Measurements from ENCODE around the gene ABHD17A. TPM values are rescaled to one million over a fixed set of nuclear protein-coding genes. Genes with fewer than 3 reads are reported as not detected.
A peak's percentile ranks its signal among the peaks of the same experiment; 100 is the strongest.

ABHD17A gene
- total and polyA plus RNA-seq, 9 of the 15 experiments (the other 6 are each of a cell fraction or from before 2014, with no cell fraction given) = 0.04 to 135 (median 21.8) TPM; not detected in 1

DNA sequence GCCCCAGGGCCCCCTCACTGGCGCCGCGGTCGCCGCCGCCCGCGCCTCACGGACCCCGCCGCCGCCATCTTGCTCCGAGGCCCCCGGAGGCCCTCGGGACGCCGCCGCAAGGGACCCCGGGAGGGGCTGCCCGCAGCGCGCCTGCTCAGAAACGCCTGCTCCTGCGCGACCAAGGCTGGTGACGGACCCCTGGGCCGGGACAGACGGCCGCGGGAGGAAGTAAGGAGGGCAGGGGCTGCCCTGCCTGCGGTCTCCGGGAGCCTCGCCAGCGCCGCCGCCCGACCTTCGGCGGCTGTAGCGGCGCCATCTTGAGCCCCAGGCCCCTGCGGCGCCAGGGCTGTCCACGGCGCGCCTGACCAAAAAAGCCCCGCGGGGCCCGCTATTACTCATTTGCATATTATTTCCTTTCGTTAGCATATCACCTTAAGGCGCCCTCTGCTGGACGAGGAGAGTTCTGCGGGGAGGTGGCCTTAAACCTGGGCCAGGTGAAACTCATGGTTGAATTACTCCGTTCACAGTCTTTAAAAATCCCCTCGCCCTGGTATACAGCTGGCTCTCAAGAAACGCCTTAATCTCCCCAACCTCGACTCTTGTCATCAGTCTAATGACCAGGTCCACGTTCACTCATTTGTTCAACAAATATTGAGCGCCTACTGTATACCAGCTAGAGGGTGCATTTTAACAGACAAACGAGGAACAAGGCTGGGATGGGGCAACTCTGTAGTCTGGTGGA is 36.7 kb downstream of the ABHD17A start, which contains the start of gene REXO1 (continued):
- TF ChIP-seq, protein P1, sequence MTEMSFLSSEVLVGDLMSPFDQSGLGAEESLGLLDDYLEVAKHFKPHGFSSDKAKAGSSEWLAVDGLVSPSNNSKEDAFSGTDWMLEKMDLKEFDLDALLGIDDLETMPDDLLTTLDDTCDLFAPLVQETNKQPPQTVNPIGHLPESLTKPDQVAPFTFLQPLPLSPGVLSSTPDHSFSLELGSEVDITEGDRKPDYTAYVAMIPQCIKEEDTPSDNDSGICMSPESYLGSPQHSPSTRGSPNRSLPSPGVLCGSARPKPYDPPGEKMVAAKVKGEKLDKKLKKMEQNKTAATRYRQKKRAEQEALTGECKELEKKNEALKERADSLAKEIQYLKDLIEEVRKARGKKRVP (CRISPR knock-in tag; IDR thresholded peaks at IDR 0.05) = 0 out of 2 replicates have a peak, but pooled peaks have one; percentile 62
- TF ChIP-seq CBFB (CRISPR knock-in tag; IDR thresholded peaks at IDR 0.05) = no peak
- no peak for TF ChIP-seq KDM2B (CRISPR knock-in tag; IDR thresholded peaks at IDR 0.05)
- TF ChIP-seq, protein P2, sequence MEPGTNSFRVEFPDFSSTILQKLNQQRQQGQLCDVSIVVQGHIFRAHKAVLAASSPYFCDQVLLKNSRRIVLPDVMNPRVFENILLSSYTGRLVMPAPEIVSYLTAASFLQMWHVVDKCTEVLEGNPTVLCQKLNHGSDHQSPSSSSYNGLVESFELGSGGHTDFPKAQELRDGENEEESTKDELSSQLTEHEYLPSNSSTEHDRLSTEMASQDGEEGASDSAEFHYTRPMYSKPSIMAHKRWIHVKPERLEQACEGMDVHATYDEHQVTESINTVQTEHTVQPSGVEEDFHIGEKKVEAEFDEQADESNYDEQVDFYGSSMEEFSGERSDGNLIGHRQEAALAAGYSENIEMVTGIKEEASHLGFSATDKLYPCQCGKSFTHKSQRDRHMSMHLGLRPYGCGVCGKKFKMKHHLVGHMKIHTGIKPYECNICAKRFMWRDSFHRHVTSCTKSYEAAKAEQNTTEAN (CRISPR knock-in tag; IDR thresholded peaks at IDR 0.05) = no peak
- no peak for TF ChIP-seq RBM25 (IDR thresholded peaks at IDR 0.05; ENCODE audit: low read depth, low read length, severe bottlenecking)
- no peak for TF ChIP-seq BCL6 (CRISPR knock-in tag; IDR thresholded peaks at IDR 0.05)
- peak; percentile 23 for TF ChIP-seq KDM5B (IDR thresholded peaks at IDR 0.05; ENCODE audit: insufficient replicate concordance, low read depth, low read length)
- TF ChIP-seq EP400 (IDR thresholded peaks at IDR 0.05) = peak; percentile 56; the same call in 1 of the 2 replicates
- TF ChIP-seq HOXB6 (CRISPR knock-in tag; IDR thresholded peaks at IDR 0.05; ENCODE audit: borderline replicate concordance) = no peak
- TF ChIP-seq ELF1 (tag; IDR thresholded peaks at IDR 0.05) = peak; percentile 82
- TF ChIP-seq TEAD2 (tag; IDR thresholded peaks at IDR 0.05) = no peak
- no peak for TF ChIP-seq ZNF707 (CRISPR knock-in tag; conservative IDR thresholded peaks at IDR 0.05)
- no peak for TF ChIP-seq JUN (IDR thresholded peaks at IDR 0.05; ENCODE audit: borderline replicate concordance, low read depth, low read length)
- TF ChIP-seq JUN (CRISPR knock-in tag; IDR thresholded peaks at IDR 0.05; ENCODE audit: borderline replicate concordance) = no peak
- TF ChIP-seq NR3C1 (CRISPR knock-in tag; IDR thresholded peaks at IDR 0.05) = no peak
- no peak for TF ChIP-seq ZNF224 (CRISPR knock-in tag; IDR thresholded peaks at IDR 0.05)
- TF ChIP-seq TRIM28 (IDR thresholded peaks at IDR 0.05) = no peak
- TF ChIP-seq NCOA1 (IDR thresholded peaks at IDR 0.05; ENCODE audit: low read depth) = no peak
- no peak for TF ChIP-seq ZNF253 (CRISPR knock-in tag; conservative IDR thresholded peaks at IDR 0.05)
- TF ChIP-seq, protein P3, sequence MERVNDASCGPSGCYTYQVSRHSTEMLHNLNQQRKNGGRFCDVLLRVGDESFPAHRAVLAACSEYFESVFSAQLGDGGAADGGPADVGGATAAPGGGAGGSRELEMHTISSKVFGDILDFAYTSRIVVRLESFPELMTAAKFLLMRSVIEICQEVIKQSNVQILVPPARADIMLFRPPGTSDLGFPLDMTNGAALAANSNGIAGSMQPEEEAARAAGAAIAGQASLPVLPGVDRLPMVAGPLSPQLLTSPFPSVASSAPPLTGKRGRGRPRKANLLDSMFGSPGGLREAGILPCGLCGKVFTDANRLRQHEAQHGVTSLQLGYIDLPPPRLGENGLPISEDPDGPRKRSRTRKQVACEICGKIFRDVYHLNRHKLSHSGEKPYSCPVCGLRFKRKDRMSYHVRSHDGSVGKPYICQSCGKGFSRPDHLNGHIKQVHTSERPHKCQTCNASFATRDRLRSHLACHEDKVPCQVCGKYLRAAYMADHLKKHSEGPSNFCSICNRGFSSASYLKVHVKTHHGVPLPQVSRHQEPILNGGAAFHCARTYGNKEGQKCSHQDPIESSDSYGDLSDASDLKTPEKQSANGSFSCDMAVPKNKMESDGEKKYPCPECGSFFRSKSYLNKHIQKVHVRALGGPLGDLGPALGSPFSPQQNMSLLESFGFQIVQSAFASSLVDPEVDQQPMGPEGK (CRISPR knock-in tag; IDR thresholded peaks at IDR 0.05; ENCODE audit: borderline replicate concordance) = no peak
- no peak for TF ChIP-seq DPF2 (IDR thresholded peaks at IDR 0.05)
- no peak for TF ChIP-seq ASH1L (IDR thresholded peaks at IDR 0.05; ENCODE audit: borderline replicate concordance, low read depth, partially characterized antibody)
- TF ChIP-seq RNF2 (IDR thresholded peaks at IDR 0.05) = 0 out of 2 replicates have a peak, but pooled peaks have one; percentile 32
- TF ChIP-seq, protein P4, sequence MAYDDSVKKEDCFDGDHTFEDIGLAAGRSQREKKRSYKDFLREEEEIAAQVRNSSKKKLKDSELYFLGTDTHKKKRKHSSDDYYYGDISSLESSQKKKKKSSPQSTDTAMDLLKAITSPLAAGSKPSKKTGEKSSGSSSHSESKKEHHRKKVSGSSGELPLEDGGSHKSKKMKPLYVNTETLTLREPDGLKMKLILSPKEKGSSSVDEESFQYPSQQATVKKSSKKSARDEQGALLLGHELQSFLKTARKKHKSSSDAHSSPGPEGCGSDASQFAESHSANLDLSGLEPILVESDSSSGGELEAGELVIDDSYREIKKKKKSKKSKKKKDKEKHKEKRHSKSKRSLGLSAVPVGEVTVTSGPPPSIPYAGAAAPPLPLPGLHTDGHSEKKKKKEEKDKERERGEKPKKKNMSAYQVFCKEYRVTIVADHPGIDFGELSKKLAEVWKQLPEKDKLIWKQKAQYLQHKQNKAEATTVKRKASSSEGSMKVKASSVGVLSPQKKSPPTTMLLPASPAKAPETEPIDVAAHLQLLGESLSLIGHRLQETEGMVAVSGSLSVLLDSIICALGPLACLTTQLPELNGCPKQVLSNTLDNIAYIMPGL (CRISPR knock-in tag; IDR thresholded peaks at IDR 0.05) = peak; percentile 83; the same call in 1 of the 2 replicates

All from K562 (cell line).